Effector CD8-positive, alpha-beta T cell (primary cell): ENCODE results near the gene IREB2.

Experiments
- DNase-seq: peaks from one replicate; lab custom pipeline; 2025; lab: John Stamatoyannopoulos, UW

Gene IREB2

DNA sequence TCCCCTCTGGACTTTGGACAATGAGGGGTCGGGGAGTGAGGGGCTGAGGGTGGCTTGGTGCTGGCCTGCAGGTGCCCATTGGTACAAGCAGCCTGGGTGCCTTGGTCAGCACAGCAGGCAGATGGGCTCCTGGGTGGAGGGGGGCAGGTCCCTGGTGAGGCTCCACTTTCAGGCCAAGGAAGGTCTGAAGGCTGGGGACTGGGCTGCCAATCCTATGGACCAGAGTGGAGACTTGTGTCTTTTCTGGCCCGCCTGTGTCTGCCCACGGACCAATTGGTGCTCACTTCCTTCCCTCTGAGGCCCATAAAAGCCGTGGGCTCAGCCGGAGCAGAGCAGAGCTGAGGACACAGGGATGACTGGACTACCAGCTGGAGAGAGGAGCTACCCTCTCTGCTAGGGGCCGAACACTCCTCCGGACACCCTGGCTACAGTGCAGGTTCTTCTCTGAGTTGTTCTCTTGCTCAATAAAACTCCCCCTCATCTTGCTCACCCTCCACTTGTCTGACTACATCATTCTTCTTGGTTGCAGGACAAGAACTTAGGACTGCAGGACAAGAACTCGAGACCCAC, 31.9 kb upstream of the IREB2 start:
- DNase-seq: no peak

DNA sequence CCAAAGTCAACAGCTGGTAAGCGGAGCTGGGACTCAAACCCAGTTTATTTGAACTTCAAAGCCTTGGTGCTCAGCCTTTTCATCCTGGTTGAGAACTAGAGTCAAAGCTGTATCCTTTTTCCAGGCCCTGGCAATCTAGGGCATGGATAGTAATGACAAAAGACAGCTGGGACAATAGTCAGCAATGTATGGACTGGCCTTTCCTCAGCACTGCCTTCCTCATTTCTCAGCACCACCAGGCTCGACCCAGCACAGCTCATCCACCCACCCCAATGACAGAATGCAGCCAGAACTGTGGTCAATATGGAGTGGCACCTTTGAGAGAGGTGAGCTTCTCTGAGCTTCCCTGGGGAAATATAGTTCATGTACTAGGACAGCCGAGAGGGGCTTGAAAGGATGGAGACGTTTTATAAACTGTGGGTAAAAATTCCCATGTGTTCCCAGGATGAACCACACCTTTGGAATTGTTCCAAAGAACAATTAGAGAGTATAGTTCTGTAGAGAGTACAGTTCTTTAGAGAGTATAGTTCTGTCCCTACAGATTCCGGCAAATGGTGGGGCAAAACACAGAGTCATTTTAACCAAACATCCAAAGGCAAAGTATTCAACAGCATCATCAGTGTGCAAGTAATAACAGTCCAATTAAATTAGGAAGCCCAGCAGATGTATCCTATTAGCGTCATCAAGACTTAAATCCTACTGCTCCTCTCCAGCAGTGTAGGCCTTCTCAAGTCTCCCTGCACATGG, 30.2 kb upstream of the IREB2 start:
- no peak for DNase-seq

DNA sequence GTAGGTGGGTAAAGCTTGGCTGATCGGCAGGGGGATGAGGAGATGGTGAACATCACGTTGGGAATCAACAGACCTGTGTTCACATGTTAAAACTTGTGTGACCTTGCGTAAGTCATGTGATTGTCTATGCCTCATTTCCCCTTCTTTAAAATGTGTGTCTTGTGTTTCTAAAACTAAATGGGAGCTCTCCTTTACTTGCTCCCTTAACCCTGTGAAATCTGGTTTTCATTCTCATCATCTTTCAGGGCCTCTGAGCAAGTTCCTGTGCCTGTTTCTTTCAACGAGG, 29.7 kb upstream of the IREB2 start:
- DNase-seq: no peak

DNA sequence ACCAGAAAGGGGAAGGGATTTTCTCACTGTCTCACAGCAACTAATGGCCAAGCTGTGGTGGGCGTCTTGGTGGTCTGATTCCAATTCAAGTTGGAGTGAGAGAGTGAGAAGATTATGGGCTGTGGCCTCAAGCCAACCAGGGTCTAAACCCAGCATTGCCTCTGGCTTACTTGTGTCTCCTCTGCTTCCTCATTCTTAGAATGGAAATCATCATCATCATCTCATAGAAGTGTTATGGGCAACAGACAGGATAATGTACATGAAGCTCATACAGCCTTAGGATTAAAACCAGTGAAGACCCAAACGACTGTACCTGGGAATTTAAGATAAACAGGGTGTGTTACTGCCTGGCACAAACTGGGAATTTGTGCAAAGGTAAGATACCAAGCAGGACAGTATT, 29.1 kb upstream of the IREB2 start:
- no peak for DNase-seq

DNA sequence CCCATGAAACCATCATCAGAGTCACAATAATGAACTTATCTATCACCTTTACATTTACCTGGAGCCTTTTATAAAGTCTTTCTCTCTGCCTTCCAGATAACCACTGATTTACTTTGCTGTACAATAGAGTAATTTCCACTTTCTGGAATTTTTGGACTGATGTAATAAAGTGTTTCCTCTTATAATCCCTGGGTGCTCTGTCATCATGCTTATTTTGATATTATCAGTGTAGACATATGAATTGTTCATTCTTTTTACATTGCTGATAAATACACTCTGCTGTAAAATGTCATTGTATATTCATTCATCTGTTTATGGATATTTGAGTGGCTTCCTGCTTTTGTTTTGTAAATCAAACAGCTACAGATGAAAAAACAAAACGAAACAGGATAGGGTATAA, 27.0 kb upstream of the IREB2 start:
- DNase-seq: no peak

DNA sequence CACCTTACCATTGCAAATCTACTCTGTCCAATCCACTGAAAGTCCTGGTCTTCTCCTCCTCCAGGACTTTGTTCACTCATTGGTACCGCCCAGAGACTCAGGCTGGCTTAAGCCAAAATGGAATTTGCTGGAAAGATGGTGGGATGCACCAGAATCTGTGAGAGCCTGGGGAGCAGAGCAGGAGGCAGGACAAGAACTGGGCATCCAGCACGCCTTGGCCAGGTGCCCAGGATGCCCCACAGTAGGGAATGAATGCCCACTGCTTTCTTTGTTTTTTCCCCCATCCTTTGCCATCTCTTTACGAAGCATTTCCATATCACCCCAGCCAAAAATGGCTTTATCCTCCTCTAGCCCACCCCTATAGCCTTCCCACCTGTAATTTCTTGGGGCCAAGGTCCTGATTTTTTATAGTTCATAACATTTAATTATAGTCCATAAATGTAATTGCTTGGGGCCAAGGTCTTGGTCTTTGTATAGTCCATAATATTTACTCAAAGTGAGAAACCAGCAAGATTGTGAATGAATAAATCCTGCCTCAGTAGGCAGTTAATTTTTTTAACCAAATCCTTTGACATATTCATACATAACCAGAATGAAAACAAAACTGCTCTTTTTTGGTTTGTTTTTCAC, 23.3 kb upstream of the IREB2 start:
- no peak for DNase-seq

DNA sequence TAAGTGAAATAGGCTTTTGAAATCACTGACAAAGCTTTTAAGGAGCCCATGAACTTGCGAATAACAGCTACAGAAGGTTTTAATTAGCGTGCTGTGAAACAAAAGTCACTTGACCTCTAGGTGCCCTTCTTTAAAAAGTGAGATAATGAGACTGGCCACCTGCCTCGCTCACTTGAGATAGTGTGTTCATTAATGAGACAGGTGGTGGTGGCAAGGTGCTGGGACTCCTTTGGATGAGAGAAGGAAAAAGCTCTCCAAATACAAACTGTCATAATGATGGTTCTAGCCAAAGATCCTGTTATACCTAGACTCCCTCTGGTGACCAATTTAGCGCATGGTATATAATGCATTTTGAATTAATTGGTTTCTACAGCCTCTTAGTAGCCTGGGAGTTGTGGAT, 22.7 kb upstream of the IREB2 start:
- no peak for DNase-seq

DNA sequence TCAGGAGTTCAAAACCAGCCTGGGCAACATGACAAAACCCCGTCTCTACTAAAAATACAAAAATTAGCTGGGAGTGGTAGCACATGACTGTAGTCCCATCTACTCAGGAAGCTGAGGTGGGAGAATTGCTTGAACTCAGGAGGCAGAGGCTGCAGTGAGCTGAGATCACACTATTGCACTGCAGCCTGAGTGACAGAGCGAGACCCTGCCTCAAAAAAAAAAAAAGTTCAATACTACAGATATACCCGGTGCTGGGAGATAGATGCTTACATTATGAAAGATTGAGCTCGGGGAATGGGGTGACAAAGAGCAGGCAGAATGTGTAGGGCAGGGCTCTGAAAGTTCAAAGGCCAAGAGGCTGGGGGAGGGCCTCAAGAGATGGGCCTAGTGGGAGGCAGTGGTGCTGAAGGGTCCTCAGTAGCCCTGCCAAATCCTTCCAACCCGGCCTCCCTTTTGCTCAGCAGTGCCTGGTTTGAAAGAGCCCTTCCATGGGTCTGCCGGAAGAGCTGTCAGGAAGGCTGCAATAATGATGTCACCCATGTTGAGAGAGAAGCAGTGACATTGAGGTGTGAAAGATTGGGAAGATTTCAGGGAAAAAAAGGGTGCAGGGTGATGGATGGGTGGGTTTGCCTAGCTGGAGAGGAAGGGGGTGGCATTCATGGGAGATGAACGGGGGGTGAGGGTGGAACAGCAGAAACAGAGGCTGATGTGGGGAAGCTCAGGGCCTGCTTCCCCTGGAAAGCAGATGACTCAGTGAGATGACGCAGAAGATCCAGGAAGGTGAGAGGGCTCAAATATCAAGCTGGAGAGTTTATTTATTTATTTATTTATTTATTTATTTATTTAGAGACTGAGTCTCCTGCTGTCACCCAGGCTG, 20.0 kb upstream of the IREB2 start:
- DNase-seq: no peak

DNA sequence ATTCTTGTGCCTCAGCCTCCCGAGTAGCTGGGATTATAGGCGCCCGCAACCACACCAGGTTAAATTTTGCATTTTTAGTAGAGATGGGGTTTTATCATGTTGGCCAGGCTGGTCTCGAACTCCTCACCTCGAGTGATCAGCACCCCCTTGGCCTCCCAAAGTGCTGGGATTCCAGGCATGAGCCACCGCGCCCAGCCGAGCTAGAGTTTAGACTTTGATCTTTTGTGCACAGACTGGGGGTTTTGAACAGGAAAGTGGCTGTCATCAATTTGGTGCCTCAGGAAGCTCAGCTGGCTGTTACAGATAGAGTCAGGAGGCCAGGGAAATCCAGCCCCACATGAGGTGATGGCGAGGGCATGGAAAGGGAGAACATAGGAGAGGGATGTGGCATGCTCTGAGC, 19.3 kb upstream of the IREB2 start:
- DNase-seq: no peak

DNA sequence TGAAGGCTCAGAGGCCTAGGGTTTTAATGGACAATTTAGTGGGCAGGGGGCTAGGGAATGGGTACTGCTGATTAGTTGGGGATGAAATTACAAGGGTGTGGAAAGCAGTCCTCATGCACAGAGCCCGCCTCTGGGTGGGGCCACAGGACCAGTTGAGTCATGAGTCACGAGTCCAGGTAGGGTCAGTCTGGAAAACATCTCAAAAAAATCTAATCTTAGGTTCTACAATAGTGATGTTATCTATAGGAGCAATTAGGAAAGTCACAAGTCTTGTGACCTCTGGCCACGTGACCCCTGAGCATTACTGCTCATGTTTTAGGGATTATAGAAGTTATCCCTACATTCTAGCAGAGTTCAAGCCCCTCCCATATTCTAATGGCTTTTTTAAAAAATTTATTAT, 18.6 kb upstream of the IREB2 start:
- no peak for DNase-seq

DNA sequence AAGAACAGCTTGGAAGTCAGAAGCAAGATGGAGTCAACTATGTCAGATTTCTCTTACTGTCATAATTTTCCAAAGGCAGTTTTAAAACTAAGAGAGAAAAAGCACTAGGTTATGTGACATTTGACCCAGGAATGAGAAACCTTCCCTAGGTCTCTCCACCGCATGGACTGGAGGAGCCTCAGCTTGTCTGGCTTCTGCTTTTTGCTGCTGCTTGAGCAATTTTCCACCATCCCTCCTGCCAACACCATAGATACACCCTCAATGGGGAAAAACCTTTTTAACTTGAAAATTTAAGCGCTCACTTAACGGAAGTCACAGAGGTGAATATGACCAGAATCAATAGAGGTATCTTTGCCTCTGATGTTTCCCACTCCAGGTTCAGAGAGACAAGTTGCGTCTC, 17.8 kb upstream of the IREB2 start:
- no peak for DNase-seq

DNA sequence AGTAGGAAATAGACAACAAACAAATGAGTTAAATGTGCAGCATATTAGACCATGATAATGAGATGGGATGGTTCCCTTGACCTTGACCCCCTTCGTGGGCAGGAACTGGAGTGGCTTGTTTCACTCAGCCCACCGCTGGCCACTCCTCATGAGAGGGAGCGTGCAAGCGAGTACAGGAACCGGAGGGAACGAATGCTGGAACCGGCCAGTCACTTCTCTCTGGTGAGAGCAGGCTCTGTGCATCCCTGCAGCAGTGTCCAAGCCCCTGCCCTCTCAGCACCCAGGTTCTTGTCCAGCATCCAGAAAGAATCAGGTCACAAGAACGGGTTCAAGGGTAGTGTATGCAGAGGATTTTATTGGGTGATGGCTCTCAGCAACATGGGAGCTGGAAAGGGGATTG, 17.2 kb upstream of the IREB2 start:
- DNase-seq: no peak

DNA sequence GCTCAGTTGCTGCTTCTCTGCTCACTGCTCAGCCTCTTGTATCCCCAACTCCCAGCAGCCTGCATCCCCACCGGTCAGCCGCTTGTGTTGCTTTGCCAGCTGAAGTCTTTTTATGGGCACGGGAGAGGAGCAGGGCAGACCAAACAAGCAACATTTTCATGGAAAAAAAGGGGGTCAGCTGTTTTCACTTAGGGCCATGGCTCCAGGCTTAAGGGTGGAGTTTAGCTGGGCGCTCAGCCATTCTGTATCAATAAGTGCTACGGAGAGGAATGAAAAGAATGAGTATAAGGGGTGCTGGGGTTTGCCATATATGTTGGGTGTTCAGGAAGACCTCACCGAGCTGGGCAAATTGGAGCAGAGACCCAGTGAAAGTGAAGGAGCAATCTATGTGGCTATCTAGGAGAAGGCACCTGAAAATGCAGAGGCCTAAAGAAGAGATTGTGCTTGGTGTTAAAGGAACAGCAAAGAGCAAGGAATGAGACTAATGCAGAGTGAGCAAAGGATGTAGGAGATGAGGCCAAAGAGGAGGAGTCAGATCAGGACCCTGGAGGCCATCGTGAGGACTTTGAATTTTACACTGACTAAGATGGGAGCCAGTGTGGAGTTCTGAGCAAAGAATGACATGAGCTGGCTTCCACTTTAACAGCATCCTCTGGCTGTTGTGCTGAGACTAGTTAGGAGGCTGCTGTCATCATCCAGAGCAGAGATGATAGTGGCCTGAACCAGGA, 16.6 kb upstream of the IREB2 start:
- DNase-seq: no peak

DNA sequence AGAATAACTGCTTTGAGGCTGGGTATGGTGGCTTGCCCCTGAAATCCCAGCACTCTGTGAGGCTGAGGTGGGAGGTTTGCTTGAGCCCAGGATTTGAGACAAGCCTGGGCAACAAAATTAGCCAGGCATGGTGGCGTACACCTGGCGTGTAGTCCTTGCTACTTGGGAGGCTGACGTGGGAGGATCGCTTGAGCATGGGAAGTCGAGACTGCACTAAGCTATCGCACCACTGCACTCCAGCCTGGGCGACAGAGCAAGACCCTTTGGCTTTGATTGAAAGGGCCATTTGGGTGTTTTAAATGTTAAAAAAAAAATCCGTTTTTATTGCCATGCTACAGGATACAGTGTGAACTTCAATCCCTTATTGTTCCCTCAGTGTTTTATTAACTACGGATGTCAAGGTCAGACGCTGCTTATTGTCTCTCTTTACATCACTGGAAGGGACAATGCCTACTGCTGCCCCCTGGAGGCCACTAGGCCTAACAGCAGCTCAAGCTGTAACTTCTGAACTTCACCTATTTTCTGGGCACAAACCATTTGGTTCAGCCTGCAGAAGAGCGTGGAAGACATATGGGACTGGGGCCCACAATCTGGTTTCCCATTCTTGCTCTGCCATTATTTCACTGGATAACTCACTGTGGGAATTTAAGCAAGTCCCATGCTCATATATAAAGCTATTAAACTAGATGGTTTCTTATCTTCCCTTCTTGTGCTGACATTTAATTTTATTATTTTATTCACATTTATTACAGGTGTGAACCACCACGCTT, 15.3 kb upstream of the IREB2 start:
- peak; percentile 30 for DNase-seq

DNA sequence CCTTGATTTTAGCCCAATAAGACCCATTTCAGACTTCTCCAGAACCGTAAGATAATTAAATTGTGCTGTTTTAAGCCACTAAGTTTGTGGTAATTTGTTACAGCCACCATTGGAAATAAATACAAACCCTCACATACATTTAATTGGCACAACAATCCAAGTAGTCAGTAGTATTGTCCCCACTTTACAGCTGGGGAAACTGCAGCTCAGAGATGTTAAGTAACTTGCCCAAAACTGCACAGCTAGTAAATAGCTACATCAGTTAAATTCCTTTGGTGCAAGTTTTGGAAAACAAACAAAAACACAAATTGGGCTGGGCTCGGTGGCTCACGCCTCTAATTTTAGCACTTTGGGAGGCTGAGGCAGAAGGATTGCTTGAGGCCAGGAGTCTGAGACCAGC, 13.3 kb upstream of the IREB2 start:
- no peak for DNase-seq

DNA sequence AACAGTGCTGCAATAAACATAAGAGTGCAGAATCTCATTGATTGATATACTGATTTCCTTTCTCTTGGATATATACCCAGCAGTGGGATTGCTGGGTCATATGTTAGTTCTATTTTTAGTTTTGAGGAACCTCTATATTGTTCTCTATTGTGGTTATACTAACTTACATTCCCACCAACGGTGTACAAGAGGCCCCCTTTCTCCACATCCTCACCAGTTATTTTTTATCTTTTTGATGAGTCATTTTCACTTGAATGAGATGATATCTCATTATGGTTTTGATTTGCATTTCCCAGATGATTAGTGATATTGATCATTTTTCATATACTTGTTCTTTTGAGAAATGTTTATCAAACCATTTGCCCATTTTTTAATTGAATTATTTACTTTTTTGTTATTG, 12.4 kb upstream of the IREB2 start:
- no peak for DNase-seq

DNA sequence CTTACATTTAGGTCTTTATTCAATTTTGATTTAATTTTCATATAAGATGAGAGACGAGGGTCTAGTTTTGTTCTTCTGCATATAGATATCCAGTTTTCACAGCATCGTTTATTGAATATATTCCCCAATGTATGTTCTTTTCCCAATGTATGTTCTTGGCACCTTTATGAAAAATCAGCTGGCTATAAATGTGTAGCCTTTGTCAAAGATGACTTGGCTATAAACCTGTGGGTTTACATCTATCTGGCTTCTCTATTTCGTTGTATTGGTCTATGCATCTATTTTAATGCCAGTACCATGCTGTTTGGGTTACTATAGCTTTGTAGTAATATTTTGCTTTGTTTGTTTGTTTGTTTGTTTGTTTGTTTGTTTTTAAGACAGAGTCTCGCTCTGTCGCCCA, 11.7 kb upstream of the IREB2 start:
- DNase-seq: no peak

DNA sequence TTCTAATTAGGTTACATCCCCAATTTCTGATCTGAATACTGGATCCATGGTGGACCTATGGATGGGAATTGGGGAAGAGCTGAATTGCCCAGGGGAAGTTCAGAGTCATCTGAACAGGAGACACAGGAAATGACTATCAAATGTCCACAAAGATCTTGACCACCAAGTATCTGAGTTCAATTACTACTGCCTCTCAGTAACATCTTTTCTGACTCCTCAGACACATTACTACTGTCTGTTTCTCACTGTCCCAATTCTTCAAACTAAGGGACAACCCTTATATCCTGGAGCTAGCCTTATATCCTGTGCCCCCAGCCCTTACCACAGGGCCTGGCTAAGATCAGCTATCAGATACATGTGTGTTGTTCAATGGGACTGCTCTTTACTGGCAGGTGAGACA, 10.1 kb upstream of the IREB2 start:
- DNase-seq: no peak

DNA sequence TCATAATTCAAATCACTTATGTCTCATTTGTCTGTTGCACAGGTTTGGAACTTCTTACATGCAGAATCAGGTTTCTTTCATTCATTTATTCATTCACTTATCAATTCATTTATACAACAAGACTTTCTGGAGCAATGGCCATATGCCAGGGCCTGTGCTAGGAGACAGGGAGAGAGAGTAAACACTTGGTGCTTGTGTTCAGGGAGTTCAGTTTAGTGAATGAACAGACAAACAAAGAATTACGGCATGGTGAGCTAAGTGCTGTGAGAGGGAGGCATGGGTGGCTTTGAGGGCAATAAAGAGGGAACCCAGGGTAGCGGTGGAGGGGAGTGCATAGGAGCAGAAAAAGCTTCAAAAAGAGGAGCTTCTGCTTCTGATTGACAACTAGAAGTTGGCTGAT, 8.5 kb upstream of the IREB2 start:
- DNase-seq: no peak

DNA sequence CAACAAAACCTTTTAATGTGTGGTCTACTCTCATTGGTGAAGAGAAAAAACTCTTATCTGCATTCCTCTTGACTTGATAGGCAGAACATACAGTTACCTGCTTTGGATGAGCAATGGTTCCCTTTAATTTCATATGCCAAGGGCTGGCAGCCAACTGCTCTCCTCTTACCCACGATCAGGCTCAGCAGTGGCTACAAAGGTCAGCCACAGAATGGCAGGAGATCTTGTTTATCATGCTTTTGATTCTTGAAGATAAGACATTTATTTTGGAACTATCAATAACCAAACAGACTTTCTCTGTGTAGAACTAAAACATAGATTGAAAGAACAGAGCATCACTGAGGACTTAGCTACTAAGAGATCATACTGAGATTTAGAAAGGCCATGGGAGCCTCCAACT, 6.1 kb upstream of the IREB2 start:
- no peak for DNase-seq

DNA sequence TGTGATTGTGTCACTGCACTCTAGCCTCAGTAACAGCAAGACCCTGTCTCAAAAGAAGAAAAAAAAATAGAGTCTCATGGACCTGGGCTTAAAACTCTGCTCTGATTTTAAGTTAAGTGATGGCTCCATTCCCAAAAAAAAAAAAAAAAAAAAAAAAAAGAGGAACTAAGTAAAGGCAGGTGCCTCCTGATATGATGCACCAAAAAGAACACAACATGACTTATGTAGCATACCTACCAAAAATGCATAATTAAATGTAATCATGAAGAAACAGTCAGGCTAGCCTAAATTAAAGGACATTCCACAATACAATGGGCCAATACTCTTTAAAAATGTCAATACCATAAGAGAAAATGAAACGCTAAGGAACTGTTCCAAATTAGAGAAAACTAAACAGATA, 5.4 kb upstream of the IREB2 start:
- DNase-seq: no peak

DNA sequence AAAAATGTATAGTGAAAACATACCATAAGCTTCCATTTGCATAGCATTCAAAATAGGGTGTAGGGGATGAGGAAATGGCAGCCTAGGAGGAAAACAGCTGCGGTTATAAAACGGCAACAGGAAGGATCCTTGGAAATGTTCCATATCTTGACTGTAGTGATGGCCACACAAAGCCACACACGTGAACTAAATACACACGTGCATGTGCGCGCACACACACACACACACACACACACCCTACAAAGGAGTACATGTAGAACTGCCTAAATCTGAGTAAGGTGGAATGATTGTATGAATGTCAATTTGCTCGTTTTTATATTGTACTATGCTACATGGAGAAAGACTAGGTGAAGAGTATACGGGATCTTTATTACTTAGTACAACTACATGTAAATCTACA, 3.9 kb upstream of the IREB2 start:
- DNase-seq: no peak
